K562 (cell line): ENCODE data around the gene MAMDC2.

ENCODE experiments used
- CEBPB ChIP-seq: fragments of 450-650 bp; IDR thresholded peaks from 2 replicates; pipeline ENCODE4 v1.6.1; 2016; ENCODE audit warnings: missing genetic modification characterization, missing compliant biosample characterization
- EP300 ChIP-seq: IDR thresholded peaks from 2 replicates; pipeline ENCODE4 v1.6.1; 2012; ENCODE audit warnings: low read length, improper control_type of control experiment
- JUN ChIP-seq, 2 experiments: sonication (generic) in 1 of 2; formaldehyde crosslinking in 1 of 2; IDR thresholded peaks; 2 replicates each; pipeline versions ENCODE4 v1.6.1 to v1.8.0; 2012 to 2022; ENCODE audit warnings: borderline replicate concordance in 2 of 2, mild to moderate bottlenecking in 2 of 2, improper control_type of control experiment in 1 of 2, low read depth in 1 of 2, low read length in 1 of 2, missing genetic modification reagents in 1 of 2
- REST ChIP-seq, 2 experiments: fragments of 450-650 bp; formaldehyde crosslinking in 1 of 2; IDR thresholded peaks; 2 replicates each; pipeline versions ENCODE4 v1.4.0 to v1.6.1; 2014 to 2020; ENCODE audit warnings: mild to moderate bottlenecking in 2 of 2, borderline replicate concordance in 1 of 2, low read depth in 1 of 2

DNA sequence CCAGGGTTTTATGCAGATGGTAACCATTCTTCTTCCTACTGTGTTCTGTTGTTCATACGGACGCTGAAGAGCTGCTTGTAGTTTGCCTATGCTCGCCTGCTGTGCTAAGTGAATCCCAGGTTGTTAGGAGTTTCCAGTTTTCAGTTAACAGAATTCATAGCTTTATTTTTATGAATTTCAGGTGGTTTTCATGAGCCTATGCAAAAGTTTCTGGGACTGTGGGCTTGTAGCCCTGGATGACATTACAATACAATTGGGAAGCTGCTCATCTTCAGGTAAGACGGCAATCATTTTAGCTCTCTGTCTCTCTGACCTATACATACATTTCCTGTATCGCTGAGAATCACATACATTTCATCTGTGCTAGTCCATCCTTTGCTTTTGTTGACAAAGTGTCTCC is 124.9 kb downstream of the MAMDC2 start:
- no peak for TF ChIP-seq JUN (IDR thresholded peaks at IDR 0.05; ENCODE audit: borderline replicate concordance, low read depth, low read length)
- TF ChIP-seq JUN (CRISPR knock-in tag; IDR thresholded peaks at IDR 0.05; ENCODE audit: borderline replicate concordance) = no peak
- TF ChIP-seq CEBPB = no peak
- no peak for TF ChIP-seq REST (IDR thresholded peaks at IDR 0.05; ENCODE audit: borderline replicate concordance)
- TF ChIP-seq REST (CRISPR knock-in tag; IDR thresholded peaks at IDR 0.05; ENCODE audit: low read depth) = no peak
- no peak for TF ChIP-seq EP300
